Forelimb muscle (tissue), 1 donor: ENCODE results near the gene BMP6. TPM values are rescaled to one million over a fixed set of nuclear protein-coding genes. Genes with fewer than 3 reads are reported as not detected.

Source experiments
- DNase-seq: peaks from one replicate; pipeline ENCODE4 v3.0.0-alpha.2; 2013; ENCODE audit warnings: low read depth
- polyA plus RNA-seq: library from polyadenylated mRNA; unstranded; fragments of 120-200 nt; gene quantifications from one replicate; pipeline ENCODE4 v1.2.1, GENCODE V29; 2013; ENCODE audit not compliant: insufficient read length

Gene BMP6
- polyA plus RNA-seq, 1 donor, result 0.82 TPM

GRCh38 chr6:7828124-7828523, 102.2 kb downstream of the BMP6 start:
- no peak for DNase-seq

GRCh38 chr6:7832904-7833750, 107.2 kb downstream of the BMP6 start:
- DNase-seq, result no peak

GRCh38 chr6:7833751-7834070, 107.8 kb downstream of the BMP6 start:
- no peak for DNase-seq

GRCh38 chr6:7836371-7837026, 110.6 kb downstream of the BMP6 start:
- DNase-seq, result no peak

GRCh38 chr6:7841781-7842468, 116.0 kb downstream of the BMP6 start:
- DNase-seq, result no peak

- no peak for DNase-seq
These were observed 121.3 kb downstream of the BMP6 start for GRCh38 chr6:7846966-7847818.

- DNase-seq, result no peak
These were observed 122.3 kb downstream of the BMP6 start for GRCh38 chr6:7848229-7848628.

GRCh38 chr6:7851780-7852179, 125.9 kb downstream of the BMP6 start:
- DNase-seq, result no peak

- DNase-seq, result no peak
These were observed 133.7 kb downstream of the BMP6 start for GRCh38 chr6:7859591-7859990.

- DNase-seq, result no peak
These were observed 139.9 kb downstream of the BMP6 start for GRCh38 chr6:7865781-7866180.

- DNase-seq, result no peak
These were observed 140.6 kb downstream of the BMP6 start for GRCh38 chr6:7866526-7866925.

GRCh38 chr6:7868926-7869325, 143.0 kb downstream of the BMP6 start:
- no peak for DNase-seq

- no peak for DNase-seq
These were observed 152.6 kb downstream of the BMP6 start for GRCh38 chr6:7878401-7878964.

GRCh38 chr6:7879043-7879442, 153.1 kb downstream of the BMP6 start:
- DNase-seq, result no peak

- DNase-seq, result no peak
These were observed 153.7 kb downstream of the BMP6 start for GRCh38 chr6:7879579-7879978.

GRCh38 chr6:7879980-7880717, 154.2 kb downstream of the BMP6 start:
- no peak for DNase-seq

- no peak for DNase-seq
These were observed 154.8 kb downstream of the BMP6 start for GRCh38 chr6:7880718-7881107.

- no peak for DNase-seq
These were observed 156.0 kb downstream of the BMP6 start for GRCh38 chr6:7881765-7882500.

- no peak for DNase-seq
These were observed 156.8 kb downstream of the BMP6 start for GRCh38 chr6:7882505-7883257.
